Coronary artery (tissue), 2 donors: ENCODE measurements around the gene MAD1L1.

Source experiments
- DNase-seq: peaks from one replicate; pipeline ENCODE4 v3.0.0-alpha.2; 2017; ENCODE audit warnings: low spot score
- H3K27ac ChIP-seq, 2 donors: fragments of 200-600 bp; sonication (generic); one replicate each; pipeline ENCODE4 v1.5.1; 2016 to 2019
- H3K4me3 ChIP-seq: fragments of 200-600 bp; sonication (generic); 2 replicates; pipeline ENCODE4 v1.5.1; 2016; ENCODE audit warnings: mild to moderate bottlenecking, moderate library complexity
- CTCF ChIP-seq: fragments of 200-600 bp; sonication (generic); IDR thresholded peaks from one replicate; pipeline ENCODE4 v1.5.1; 2019; ENCODE audit warnings: antibody characterized with exemption

The MAD1L1 gene

DNA sequence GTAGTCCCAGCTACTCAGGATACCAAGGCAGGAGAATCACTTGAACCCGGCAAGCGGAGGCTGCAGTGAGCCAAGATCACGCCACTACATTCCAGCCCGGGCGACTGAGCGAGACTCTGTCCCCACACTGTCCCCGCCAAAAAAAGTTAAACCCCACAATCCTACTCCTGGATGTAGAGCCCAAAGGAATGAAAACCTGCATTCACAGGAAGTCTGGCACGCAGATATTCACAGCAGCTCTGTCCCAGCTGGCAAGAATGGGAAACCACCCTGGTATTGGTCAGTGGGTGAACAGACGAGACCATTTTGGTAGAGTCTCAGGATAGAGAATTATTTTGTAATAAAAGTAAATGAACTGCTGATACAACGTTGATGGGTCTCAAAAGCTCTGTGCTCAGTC lies 225.2 kb downstream of the MAD1L1 start:
- TF ChIP-seq CTCF: no peak
- Histone ChIP-seq H3K4me3 (no peak overlapping the region), H3K27ac (no peak overlapping the region)
- DNase-seq: peak; percentile 50

GRCh38 chr7:2006921-2007381 lies 225.8 kb downstream of the MAD1L1 start:
- no peak for TF ChIP-seq CTCF
- no peak overlapping the region for H3K27ac ChIP-seq
- DNase-seq: peak; percentile 59
- H3K4me3 ChIP-seq: no peak overlapping the region

GRCh38 chr7:2006231-2006771 lies 226.4 kb downstream of the MAD1L1 start:
- no peak for TF ChIP-seq CTCF
- Histone ChIP-seq H3K4me3 (no peak overlapping the region), H3K27ac (no peak overlapping the region)
- DNase-seq: peak; percentile 65

DNA sequence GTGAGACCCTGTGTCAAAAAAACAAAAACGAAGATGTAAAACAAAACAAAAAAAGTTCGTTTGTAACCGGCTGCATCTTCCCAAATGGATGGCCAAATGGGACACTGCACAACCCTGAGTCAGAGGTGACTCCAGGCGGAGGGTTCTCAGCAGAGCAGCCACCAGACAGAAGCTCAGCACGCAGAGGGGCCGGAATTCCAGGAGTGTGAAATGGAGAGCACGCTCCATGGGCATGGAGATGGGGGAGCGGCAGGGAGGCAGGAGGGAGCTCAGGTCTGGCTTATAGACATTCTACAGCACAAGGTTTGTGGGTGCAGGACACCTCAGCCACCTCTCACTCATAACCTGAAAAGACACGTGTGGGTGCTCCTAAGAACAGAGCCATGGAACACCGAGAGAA lies 227.0 kb downstream of the MAD1L1 start:
- TF ChIP-seq CTCF: no peak
- no peak overlapping the region for H3K4me3 ChIP-seq
- peak; percentile 36 for DNase-seq
- H3K27ac ChIP-seq: no peak overlapping the region

GRCh38 chr7:2004841-2005725 lies 227.7 kb downstream of the MAD1L1 start:
- H3K4me3 ChIP-seq: no peak overlapping the region
- H3K27ac ChIP-seq: no peak overlapping the region
- no peak for TF ChIP-seq CTCF
- DNase-seq: peak; percentile 60

DNA sequence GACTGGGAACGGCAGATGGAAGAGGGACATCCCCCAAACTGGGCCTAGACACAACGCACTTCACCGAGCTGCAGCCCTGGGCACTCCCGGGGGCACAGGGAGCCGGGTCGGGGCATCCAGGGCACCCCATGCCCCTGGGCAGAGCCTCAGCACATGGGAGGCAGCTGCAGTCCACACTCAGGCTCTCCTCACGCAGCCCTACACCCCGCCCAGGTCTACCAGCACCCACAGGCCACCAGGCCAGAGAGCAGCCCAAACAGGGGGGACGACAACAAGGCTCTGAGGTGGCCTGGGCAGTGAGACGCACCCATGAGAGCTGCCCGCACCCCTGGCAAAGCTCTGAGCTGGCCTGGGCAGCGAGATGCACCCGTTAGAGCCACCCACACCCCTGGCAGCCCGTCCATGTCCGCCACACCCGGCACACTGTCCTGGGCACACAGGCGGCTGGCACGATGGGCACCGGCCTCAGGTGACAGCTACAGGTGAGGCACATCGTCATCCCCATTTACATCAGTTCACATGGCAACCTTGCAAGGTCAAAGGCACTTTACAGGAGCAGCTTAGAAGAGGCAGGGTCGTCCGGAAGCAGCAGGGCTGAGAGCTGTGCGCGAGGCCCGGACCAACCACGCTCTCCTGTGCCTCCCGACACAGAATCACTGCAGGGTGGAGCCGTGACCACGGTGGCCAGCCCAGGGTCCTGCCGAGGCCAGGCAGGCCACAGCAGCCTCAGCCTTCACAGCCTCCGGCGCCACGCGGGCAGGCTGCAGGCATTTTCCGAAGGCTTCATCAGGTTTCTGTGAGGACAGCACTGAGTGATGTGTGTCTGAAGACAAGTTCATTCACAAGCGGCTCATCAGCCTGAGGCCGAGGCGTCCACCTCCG lies 228.6 kb downstream of the MAD1L1 start:
- peak; percentile 61 for DNase-seq
- Histone ChIP-seq H3K4me3 (no peak overlapping the region), H3K27ac (no peak overlapping the region)
- TF ChIP-seq CTCF: no peak
